OCI-LY1 (cell line): ENCODE results near the gene GDF10.

Source experiments
- H2AFZ ChIP-seq: fragments of 200-600 bp; sonication (generic), shearing (Covaris generic); 2 replicates; pipeline ENCODE4 v1.6.0; 2014; ENCODE audit warnings: antibody characterized with exemption, mild to moderate bottlenecking, low read length
- H3F3A ChIP-seq: fragments of 200-600 bp; sonication (generic), shearing (Covaris generic); 2 replicates; pipeline ENCODE4 v1.6.0; 2014; ENCODE audit warnings: mild to moderate bottlenecking, antibody characterized with exemption, low read length, moderate library complexity; ENCODE audit not compliant: insufficient read depth
- H3K27ac ChIP-seq: fragments of 200-600 bp; sonication (generic); 2 replicates; pipeline ENCODE4 v1.5.1; 2014; ENCODE audit warnings: low read length, mixed run types, mild to moderate bottlenecking, low read depth; ENCODE audit not compliant: poor library complexity, severe bottlenecking
- H3K27me3 ChIP-seq: fragments of 200-600 bp; sonication (generic); 2 replicates; pipeline ENCODE4 v1.6.0; 2014; ENCODE audit warnings: antibody characterized with exemption, mild to moderate bottlenecking, low read length, moderate library complexity; ENCODE audit not compliant: insufficient read depth
- H3K36me3 ChIP-seq: fragments of 200-600 bp; sonication (generic); 2 replicates; pipeline ENCODE4 v1.6.1; 2014; ENCODE audit warnings: mild to moderate bottlenecking, antibody characterized with exemption, low read length, moderate library complexity, mixed read lengths; ENCODE audit not compliant: insufficient read depth
- H3K4me1 ChIP-seq: fragments of 200-600 bp; sonication (generic); 2 replicates; pipeline ENCODE4 v1.5.1; 2014; ENCODE audit warnings: mild to moderate bottlenecking, low read length, moderate library complexity; ENCODE audit not compliant: insufficient read depth, severe bottlenecking
- H3K4me2 ChIP-seq: fragments of 200-600 bp; sonication (generic), shearing (Covaris generic); 2 replicates; pipeline ENCODE4 v1.6.1; 2014; ENCODE audit warnings: low read length
- H3K4me3 ChIP-seq: fragments of 200-600 bp; sonication (generic); 2 replicates; pipeline ENCODE4 v1.5.1; 2014; ENCODE audit warnings: low read length, low read depth, mild to moderate bottlenecking, mixed read lengths; ENCODE audit not compliant: poor library complexity, severe bottlenecking
- H3K79me2 ChIP-seq: fragments of 200-600 bp; shearing (Covaris generic); 2 replicates; pipeline ENCODE4 v1.6.1; 2016; ENCODE audit warnings: mixed run types, low read length, mixed read lengths; ENCODE audit not compliant: insufficient read depth
- H3K9ac ChIP-seq: fragments of 200-600 bp; sonication (generic), shearing (Covaris generic); 2 replicates; pipeline ENCODE4 v1.6.1; 2014; ENCODE audit warnings: mild to moderate bottlenecking, low read length, mixed read lengths
- H3K9me2 ChIP-seq: fragments of 200-600 bp; sonication (generic), shearing (Covaris generic); 2 replicates; pipeline ENCODE4 v1.6.1; 2014; ENCODE audit warnings: low read depth, mild to moderate bottlenecking, low read length, mixed read lengths
- H3K9me3 ChIP-seq: fragments of 200-600 bp; shearing (Covaris generic); 2 replicates; pipeline ENCODE4 v1.6.1; 2014; ENCODE audit warnings: low read length, mixed read lengths
- H4K20me1 ChIP-seq: fragments of 200-600 bp; sonication (generic), shearing (Covaris generic); 2 replicates; pipeline ENCODE4 v1.6.0; 2016; ENCODE audit warnings: mild to moderate bottlenecking, low read length; ENCODE audit not compliant: insufficient read depth
- CTCF ChIP-seq: fragments of 200-600 bp; sonication (generic), shearing (Covaris generic); IDR thresholded peaks from 2 replicates; pipeline ENCODE4 v1.5.1; 2017; ENCODE audit warnings: mild to moderate bottlenecking, antibody characterized with exemption, low read length, moderate library complexity, mixed read lengths
- EZH2 ChIP-seq: fragments of 200-600 bp; sonication (generic), shearing (Covaris generic); IDR thresholded peaks from 2 replicates; pipeline ENCODE4 v1.8.0; 2017; ENCODE audit warnings: borderline replicate concordance, mixed run types, mild to moderate bottlenecking, antibody characterized with exemption, low read length, moderate library complexity, mixed read lengths

GDF10 gene

GRCh38 chr10:47303866-47304265 is 3.9 kb downstream of the GDF10 start:
- H3K4me3 ChIP-seq, result no peak overlapping the region
- no peak for TF ChIP-seq EZH2
- TF ChIP-seq CTCF, result no peak
- no peaks in the 10 kb centered on the region for H3K4me1 ChIP-seq
- H4K20me1 ChIP-seq, result no peaks in the 10 kb centered on the region
- H3F3A ChIP-seq, result no peaks in the 10 kb centered on the region
- no peaks in the 10 kb centered on the region for H3K27me3 ChIP-seq
- H3K36me3 ChIP-seq, result no peaks in the 10 kb centered on the region
- no peak overlapping the region for H3K9ac ChIP-seq
- no peaks in the 10 kb centered on the region for H3K79me2 ChIP-seq
- H3K9me2 ChIP-seq, result no peaks in the 10 kb centered on the region
- H3K27ac ChIP-seq, result no peak overlapping the region
- no peaks in the 10 kb centered on the region for H3K9me3 ChIP-seq
- H3K4me2 ChIP-seq, result no peak overlapping the region
- H2AFZ ChIP-seq, result no peak overlapping the region

GRCh38 chr10:47305566-47305965 is 5.6 kb downstream of the GDF10 start:
- Histone ChIP-seq H2AFZ (no peak overlapping the region), H3K9me2 (no peaks in the 10 kb centered on the region), H3K4me1 (no peaks in the 10 kb centered on the region), H3K9me3 (no peaks in the 10 kb centered on the region), H3K4me3 (no peak overlapping the region), H3K79me2 (no peaks in the 10 kb centered on the region), H4K20me1 (no peaks in the 10 kb centered on the region), H3K36me3 (no peaks in the 10 kb centered on the region), H3K27me3 (no peaks in the 10 kb centered on the region), H3K27ac (no peak overlapping the region), H3K4me2 (no peak overlapping the region), H3K9ac (no peak overlapping the region), H3F3A (no peaks in the 10 kb centered on the region)
- TF ChIP-seq EZH2 (no peak), CTCF (no peak)

- Histone ChIP-seq H3K4me2 (no peak overlapping the region), H3K4me3 (no peak overlapping the region), H3K9me2 (no peaks in the 10 kb centered on the region)
These were observed 6.6 kb downstream of the GDF10 start for GRCh38 chr10:47306387-47307210.

More at GRCh38 chr10:47306387-47307210, 6.6 kb downstream of the GDF10 start:
- Histone ChIP-seq H2AFZ (no peak overlapping the region), H3K79me2 (no peaks in the 10 kb centered on the region), H3K4me1 (no peaks in the 10 kb centered on the region), H3K36me3 (no peaks in the 10 kb centered on the region), H3K27ac (no peak overlapping the region), H3K9me3 (no peaks in the 10 kb centered on the region), H4K20me1 (no peaks in the 10 kb centered on the region), H3F3A (no peaks in the 10 kb centered on the region), H3K27me3 (no peaks in the 10 kb centered on the region), H3K9ac (no peak overlapping the region)
- TF ChIP-seq EZH2, result no peak
- no peak for TF ChIP-seq CTCF
